ENCODE data around the gene PCCA.

The PCCA gene

GRCh38 chr13:100089465-100090032 lies 656 bp downstream of the PCCA start:
- TF ChIP-seq GATA3 (IDR thresholded peaks at IDR 0.05; ENCODE audit: low read depth, low read length) (no peak), GATA2 (IDR thresholded peaks at IDR 0.05; ENCODE audit: low read depth, low read length) (no peak)

- TF ChIP-seq GATA3 (IDR thresholded peaks at IDR 0.05; ENCODE audit: low read depth, low read length) (no peak), GATA2 (IDR thresholded peaks at IDR 0.05; ENCODE audit: low read depth, low read length) (no peak)
Measured at GRCh38 chr13:100090861-100091260, 2.0 kb downstream of the PCCA start.

DNA sequence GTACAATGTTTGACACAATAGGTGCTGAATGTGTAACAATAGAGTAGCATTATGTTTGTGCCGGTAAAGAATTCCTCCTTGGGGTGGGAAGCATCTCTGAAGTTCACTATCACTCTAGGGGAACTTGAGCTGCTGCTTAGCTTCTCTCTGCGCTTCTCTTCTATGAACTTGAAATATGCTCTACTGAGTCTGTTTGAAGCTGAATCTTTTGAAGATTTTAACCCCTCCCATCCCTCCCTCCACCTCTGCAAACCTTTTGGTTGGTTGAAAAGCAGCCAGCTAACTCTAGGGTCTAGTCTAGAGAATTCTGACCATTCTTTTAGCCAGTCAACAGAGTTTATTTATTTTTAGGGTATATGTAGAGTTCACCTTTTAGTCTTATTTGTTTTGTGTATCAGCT lies 2.5 kb downstream of the PCCA start:
- no peak for TF ChIP-seq GATA2 (IDR thresholded peaks at IDR 0.05; ENCODE audit: low read depth, low read length)
- no peak for TF ChIP-seq GATA3 (IDR thresholded peaks at IDR 0.05; ENCODE audit: low read depth, low read length)

DNA sequence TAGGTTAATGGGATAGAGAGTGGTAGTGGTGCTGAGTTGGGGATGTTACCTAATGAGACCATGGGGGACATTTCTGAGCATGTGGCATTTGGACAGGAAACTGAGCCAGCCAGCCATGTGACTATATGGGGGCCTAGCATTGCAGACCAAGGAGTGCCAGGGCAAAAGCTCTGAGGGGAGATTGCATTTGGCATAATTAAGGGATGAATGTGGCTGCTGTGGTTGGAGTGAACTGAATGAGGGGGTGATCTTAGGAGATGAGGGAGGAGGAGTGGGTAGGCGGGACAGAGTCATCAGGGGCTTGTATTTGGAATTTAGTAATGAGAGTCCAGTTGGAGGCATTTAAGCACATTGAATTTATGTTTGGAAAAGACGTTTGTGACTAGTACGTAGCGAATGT lies 6.6 kb downstream of the PCCA start:
- TF ChIP-seq GATA2 (IDR thresholded peaks at IDR 0.05; ENCODE audit: low read depth, low read length) (no peak), GATA3 (IDR thresholded peaks at IDR 0.05; ENCODE audit: low read depth, low read length) (no peak)

DNA sequence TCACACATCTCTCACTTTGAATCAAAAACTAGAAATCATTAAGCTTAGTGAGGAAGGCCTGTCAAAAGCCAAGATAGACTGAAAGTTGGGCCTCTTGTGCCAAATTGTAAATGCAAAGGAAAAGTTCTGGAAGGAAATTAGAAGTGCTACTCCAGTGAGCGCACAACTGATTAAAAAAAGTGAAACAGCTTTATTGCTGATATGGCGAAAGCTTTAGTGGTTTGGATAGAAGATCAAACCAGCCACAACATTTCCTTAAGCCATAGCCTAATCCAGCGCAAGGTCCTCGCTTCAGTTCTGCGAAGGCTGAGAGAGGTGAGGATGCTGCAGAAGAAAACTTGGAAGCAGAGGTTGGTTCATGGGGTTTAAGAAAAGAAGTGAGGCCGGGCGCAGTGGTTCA lies 7.6 kb downstream of the PCCA start:
- no peak for TF ChIP-seq GATA2 (IDR thresholded peaks at IDR 0.05; ENCODE audit: low read depth, low read length)
- no peak for TF ChIP-seq GATA3 (IDR thresholded peaks at IDR 0.05; ENCODE audit: low read depth, low read length)

GRCh38 chr13:100097821-100098220 lies 8.9 kb downstream of the PCCA start:
- TF ChIP-seq GATA3 (IDR thresholded peaks at IDR 0.05; ENCODE audit: low read depth, low read length) (no peak), GATA2 (IDR thresholded peaks at IDR 0.05; ENCODE audit: low read depth, low read length) (no peak)

- TF ChIP-seq GATA2 (IDR thresholded peaks at IDR 0.05; ENCODE audit: low read depth, low read length) (no peak), GATA3 (IDR thresholded peaks at IDR 0.05; ENCODE audit: low read depth, low read length) (no peak)
Measured at GRCh38 chr13:100098445-100099116, 9.7 kb downstream of the PCCA start.

- TF ChIP-seq GATA2 (IDR thresholded peaks at IDR 0.05; ENCODE audit: low read depth, low read length) (no peak), GATA3 (IDR thresholded peaks at IDR 0.05; ENCODE audit: low read depth, low read length) (no peak)
Measured at GRCh38 chr13:100100115-100100879, 11.4 kb downstream of the PCCA start.

GRCh38 chr13:100102042-100102441 lies 13.1 kb downstream of the PCCA start:
- TF ChIP-seq GATA3 (IDR thresholded peaks at IDR 0.05; ENCODE audit: low read depth, low read length) (no peak), GATA2 (IDR thresholded peaks at IDR 0.05; ENCODE audit: low read depth, low read length) (no peak)

GRCh38 chr13:100106005-100106404 lies 17.1 kb downstream of the PCCA start:
- TF ChIP-seq GATA2 (IDR thresholded peaks at IDR 0.05; ENCODE audit: low read depth, low read length): no peak
- no peak for TF ChIP-seq GATA3 (IDR thresholded peaks at IDR 0.05; ENCODE audit: low read depth, low read length)

- TF ChIP-seq GATA2 (IDR thresholded peaks at IDR 0.05; ENCODE audit: low read depth, low read length) (no peak), GATA3 (IDR thresholded peaks at IDR 0.05; ENCODE audit: low read depth, low read length) (no peak)
Measured at GRCh38 chr13:100106705-100107104, 17.8 kb downstream of the PCCA start.

DNA sequence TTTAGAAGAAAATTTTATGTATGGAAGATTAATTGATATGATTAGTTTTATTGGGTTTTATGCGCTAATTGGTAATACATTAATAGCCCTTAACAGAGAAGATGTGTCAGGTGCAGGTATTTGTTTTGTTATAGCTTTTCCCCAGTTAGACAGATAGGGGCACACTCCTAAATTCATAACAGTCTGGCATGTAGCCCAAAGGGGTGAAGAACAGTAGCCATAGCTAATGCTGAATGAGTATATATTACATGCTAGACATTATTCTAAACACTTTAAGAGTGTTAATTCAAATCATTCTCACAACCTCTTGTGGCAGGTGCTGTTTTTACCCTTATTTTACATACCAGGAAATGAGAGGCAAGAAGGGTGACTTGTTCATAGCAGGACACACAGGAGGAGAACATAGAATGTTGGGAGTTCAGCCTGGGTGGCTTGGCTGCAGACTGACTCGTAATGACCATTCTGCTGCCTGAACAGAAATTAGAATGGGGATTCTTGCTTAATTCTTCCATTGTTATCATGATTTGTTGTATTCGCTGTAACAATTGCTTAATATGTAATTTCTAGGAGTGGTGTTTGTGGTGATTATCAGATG lies 20.1 kb downstream of the PCCA start:
- no peak for TF ChIP-seq GATA3 (IDR thresholded peaks at IDR 0.05; ENCODE audit: low read depth, low read length)

DNA sequence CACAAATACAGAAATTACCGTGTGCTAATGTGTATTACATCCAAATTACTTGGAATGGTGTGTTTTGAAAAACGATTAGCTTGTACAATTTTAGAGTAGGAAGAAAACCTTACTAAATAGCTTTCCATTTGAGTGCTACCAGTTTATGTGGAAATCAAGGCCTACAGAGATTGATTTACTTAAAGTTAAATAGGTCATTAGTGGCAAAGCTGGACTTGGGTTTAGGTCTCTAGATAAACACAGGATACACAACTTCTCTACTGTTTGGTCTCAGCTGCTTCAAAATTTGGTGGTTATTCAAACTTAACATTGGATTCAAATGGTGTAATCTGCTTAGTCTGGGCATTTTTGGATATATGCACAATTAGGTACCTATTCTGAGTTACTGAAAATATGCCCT lies 21.4 kb downstream of the PCCA start:
- TF ChIP-seq GATA2 (IDR thresholded peaks at IDR 0.05; ENCODE audit: low read depth, low read length) (no peak), GATA3 (IDR thresholded peaks at IDR 0.05; ENCODE audit: low read depth, low read length) (no peak)

GRCh38 chr13:100112186-100112838 lies 23.4 kb downstream of the PCCA start:
- no peak for TF ChIP-seq GATA3 (IDR thresholded peaks at IDR 0.05; ENCODE audit: low read depth, low read length)
- no peak for TF ChIP-seq GATA2 (IDR thresholded peaks at IDR 0.05; ENCODE audit: low read depth, low read length)

Data from SH-SY5Y (cell line).